Measurements from ENCODE around the gene FAM89B.

Gene FAM89B

DNA sequence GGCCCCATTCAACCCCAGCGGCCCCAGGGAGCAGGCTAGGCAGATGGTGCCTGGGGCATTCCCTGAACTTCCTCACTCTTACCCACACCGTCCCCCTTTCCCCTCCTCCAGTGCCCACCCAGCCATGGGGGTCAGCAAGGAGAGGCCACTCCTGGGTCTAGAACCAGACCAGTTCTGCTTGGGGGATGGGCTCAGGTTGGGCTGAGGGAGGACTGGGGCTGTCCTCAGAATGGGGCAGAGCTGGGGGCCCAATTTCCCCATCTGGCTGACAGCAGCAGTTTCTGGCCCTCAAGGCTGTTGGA lies 35.1 kb upstream of the FAM89B start:
- no peak overlapping the region for H3K4me3 ChIP-seq (ENCODE audit: low read length)
- no peak for DNase-seq (ENCODE audit: low read depth)
- TF ChIP-seq, protein P1, sequence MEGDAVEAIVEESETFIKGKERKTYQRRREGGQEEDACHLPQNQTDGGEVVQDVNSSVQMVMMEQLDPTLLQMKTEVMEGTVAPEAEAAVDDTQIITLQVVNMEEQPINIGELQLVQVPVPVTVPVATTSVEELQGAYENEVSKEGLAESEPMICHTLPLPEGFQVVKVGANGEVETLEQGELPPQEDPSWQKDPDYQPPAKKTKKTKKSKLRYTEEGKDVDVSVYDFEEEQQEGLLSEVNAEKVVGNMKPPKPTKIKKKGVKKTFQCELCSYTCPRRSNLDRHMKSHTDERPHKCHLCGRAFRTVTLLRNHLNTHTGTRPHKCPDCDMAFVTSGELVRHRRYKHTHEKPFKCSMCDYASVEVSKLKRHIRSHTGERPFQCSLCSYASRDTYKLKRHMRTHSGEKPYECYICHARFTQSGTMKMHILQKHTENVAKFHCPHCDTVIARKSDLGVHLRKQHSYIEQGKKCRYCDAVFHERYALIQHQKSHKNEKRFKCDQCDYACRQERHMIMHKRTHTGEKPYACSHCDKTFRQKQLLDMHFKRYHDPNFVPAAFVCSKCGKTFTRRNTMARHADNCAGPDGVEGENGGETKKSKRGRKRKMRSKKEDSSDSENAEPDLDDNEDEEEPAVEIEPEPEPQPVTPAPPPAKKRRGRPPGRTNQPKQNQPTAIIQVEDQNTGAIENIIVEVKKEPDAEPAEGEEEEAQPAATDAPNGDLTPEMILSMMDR (conservative IDR thresholded peaks at IDR 0.05; ENCODE audit: low read depth, low read length) = no peak

DNA sequence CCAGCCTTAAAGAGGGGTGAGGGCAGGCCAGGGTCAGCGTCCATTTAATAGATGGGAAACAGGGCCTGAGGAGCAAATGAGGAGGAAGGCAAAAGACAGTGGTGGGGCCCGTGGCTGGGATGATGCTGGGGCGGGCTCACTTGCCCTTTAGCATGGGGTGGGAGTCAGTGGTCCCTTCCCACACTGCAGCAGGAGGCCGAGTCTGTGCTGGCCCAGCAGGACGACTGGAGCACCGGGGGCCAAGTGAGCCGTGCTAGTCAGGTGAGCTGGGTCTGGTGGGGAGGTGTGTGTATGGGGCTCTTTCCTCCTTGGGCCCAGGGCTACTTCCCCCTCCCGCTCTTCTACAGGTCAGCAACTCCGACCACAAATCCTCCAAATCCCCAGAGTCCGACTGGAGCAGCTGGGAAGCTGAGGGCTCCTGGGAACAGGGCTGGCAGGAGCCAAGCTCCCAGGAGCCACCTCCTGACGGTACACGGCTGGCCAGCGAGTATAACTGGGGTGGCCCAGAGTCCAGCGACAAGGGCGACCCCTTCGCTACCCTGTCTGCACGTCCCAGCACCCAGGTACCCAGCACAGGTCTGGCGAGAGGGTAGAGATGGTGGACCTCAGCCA lies 34.6 kb upstream of the FAM89B start:
- H3K4me3 ChIP-seq (ENCODE audit: low read length) = no peak overlapping the region
- no peak for DNase-seq (ENCODE audit: low read depth)
- TF ChIP-seq, protein P1 (conservative IDR thresholded peaks at IDR 0.05; ENCODE audit: low read depth, low read length) = no peak

DNA sequence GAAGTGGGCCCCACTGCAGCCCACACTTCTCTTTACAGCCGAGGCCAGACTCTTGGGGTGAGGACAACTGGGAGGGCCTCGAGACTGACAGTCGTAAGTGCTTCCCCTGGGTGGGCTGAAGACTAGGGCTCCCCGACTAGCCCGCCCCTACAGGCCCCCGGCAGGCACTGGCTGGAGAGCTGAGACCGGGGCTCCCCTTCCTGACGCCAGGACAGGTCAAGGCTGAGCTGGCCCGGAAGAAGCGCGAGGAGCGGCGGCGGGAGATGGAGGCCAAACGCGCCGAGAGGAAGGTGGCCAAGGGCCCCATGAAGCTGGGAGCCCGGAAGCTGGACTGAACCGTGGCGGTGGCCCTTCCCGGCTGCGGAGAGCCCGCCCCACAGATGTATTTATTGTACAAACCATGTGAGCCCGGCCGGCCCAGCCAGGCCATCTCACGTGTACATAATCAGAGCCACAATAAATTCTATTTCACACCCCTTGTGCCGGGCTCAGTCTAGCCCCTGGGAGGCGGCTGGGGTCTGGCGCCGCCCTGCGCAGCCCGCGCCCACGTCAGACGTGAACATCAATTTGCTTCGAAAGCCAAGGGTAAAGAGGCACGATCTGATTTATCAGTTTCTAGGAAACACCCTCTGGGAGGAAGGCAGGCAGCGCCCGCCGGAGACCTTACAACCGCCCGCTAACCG lies 34.0 kb upstream of the FAM89B start:
- no peak for DNase-seq (ENCODE audit: low read depth)
- TF ChIP-seq, protein P1 (conservative IDR thresholded peaks at IDR 0.05; ENCODE audit: low read depth, low read length) = no peak
- H3K4me3 ChIP-seq (ENCODE audit: low read length) = no peak overlapping the region

DNA sequence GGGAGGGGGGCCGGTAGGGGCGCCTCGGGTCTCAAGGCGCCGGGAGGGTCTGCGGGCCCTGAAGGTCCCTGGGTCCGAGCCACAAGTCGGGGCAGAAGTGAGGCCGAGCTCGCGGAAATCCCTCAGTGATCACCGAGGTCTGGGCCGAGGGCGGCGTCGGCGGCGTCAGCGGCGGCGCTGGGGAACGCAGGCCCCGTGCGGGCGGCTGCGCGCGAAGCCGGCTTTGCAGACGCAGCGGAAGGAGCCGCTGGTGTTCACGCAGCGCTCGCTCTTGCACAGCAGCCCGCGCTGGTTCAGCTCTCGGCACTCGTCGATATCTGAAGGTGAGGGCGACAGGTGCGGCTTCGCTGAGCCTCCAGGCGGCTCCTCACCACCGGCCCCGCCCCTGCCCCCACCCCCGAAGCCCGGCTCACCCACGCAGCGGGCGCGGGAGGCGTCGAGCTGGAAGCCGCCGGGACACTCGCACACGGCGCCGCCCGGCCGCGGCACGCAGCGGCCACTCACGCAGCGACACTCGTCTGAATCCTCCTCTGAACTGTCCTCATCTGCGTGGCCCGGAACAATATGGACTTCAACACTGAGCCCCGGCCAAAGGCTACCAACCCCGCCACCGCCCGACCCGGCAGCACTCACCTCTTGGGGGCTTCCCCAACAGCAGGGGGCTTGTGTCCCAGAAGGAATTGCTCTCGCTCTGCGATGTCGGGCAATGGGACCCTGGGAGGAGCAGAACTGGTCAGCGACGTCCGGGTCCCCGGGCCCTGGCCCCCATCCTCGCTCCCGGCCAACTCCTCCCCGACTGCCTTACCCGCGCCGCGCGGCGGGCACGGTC lies 33.2 kb upstream of the FAM89B start:
- H3K4me3 ChIP-seq (ENCODE audit: low read length) = no peak overlapping the region

DNA sequence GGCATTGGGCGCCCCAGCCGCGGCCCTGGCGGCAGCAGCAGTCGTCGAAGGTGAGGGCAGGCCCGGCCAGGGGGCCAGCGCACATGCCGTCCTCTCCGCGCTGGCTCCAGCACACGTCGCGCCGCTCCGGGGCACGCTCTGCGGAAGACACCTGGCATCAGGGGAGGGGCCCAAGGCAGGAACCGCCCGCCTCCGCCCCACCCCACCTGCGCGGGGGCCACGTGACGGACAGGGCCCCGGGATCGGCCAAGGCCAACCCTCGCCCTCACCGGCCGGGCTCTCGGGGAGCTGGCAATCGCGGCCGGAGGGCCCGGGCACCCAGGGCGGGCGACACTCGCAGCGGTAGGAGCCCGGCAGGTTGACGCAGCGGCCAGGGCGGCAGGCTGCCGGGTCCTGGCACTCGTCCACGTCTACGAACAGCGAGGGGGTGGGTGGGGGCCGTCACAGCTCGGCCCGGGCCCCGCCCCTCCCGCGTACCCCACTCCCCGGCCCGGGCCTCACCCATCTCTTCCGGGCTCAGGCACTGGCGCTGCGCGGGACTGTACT lies 32.5 kb upstream of the FAM89B start:
- DNase-seq (ENCODE audit: low read depth) = no peak
- TF ChIP-seq, protein P1 (conservative IDR thresholded peaks at IDR 0.05; ENCODE audit: low read depth, low read length) = peak; percentile 48
- peak overlapping the region; percentile 37 for H3K4me3 ChIP-seq (ENCODE audit: low read length)

More for the DNA sequence above, 33.2 kb upstream of the FAM89B start:
- TF ChIP-seq, protein P1 (conservative IDR thresholded peaks at IDR 0.05; ENCODE audit: low read depth, low read length) = no peak
- DNase-seq (ENCODE audit: low read depth) = no peak

DNA sequence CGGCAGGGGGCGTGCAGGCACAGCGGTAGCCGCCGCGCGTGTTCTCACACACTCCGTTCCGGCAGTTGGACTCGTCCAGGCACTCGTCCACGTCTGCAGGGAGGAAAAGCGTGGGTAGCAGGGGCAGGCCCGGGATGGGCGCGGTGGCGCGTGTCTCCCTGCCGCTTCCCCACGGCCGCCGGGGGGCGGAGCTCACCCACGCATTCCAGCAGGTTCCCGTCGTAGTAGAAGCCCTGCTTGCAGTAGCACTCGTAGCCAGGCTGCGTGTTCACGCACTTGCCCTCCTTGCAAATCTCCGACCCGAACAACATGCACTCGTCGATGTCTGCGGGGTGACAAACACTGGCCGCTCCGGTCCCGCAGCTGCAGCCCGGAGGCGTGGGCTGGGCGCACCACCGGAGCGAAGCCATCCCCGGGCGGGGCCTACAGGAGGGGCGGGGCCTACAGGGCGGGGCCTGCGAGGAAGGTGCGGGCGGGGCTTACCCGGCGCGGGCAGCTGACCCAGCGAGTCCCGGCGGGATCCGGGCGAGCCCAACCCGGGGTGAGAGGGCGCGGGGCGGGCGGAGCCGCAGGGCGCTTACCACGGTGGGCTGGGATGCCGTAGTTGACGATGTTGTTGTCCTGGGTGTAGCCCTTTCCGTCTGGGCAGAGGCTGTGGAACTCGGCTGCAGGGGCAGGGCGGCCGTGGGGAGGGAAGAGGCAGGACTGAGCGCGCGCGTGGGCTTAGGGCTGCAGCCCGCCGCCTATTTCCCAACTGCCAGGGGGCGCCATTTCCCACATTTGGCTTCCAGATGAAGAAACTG lies 31.8 kb upstream of the FAM89B start:
- H3K4me3 ChIP-seq (ENCODE audit: low read length) = peak overlapping the region; percentile 38
- DNase-seq (ENCODE audit: low read depth) = no peak
- TF ChIP-seq, protein P1 (conservative IDR thresholded peaks at IDR 0.05; ENCODE audit: low read depth, low read length) = peak; percentile 74
